Stimulated activated CD8-positive, alpha-beta memory T cell treated with anti-CD3 and anti-CD28 coated beads, Interleukin-2, amount 100 ng/mL, for 48 hours (primary cell): ENCODE data around the gene HIPK2.
A peak's percentile ranks its signal among the peaks of the same experiment; 100 is the strongest.

Experiments used
- DNase-seq, 2 donors: peaks; one replicate each; pipeline ENCODE4 v3.0.0-alpha.2; 2020; ENCODE audit warnings: low read depth in 2 of 2

HIPK2 gene

DNA sequence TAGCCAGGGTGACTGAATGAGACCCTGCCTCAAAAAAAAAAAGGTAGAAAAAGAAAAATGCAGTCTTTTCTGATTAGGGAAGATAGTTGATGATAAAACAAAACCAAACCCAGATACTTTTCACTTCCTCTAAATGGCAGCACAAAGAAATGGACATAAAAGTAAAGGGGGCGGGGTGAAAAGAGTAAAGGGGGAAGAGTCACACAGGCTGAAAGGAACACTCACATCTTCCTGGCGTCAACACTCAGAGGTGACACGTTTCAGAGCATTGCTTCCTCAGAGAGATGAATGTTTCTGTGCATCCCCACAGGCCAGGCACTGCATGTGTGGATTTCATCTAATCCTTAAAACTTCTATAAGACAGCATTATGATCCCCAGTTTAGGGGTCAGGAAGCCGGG, 81.2 kb downstream of the HIPK2 start:
- DNase-seq = no peak

DNA sequence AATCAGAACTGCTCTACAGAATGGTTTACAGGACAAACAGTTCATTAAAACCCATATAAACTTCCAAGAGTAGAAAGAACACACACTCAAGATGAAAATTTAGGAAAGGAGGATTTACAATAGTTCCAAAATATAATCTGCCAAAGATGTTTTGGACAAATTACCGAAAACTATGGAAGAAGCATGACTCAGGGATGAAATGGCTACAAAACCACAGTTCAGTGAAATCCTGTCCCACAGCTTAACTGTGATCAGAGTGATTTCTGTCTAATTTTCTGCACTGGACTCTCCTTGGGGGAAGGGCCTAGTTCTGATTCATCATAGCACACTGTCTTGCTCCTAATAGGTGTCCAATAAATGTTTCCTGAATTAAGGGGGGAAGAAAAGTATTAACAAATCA, 82.2 kb downstream of the HIPK2 start:
- no peak for DNase-seq

DNA sequence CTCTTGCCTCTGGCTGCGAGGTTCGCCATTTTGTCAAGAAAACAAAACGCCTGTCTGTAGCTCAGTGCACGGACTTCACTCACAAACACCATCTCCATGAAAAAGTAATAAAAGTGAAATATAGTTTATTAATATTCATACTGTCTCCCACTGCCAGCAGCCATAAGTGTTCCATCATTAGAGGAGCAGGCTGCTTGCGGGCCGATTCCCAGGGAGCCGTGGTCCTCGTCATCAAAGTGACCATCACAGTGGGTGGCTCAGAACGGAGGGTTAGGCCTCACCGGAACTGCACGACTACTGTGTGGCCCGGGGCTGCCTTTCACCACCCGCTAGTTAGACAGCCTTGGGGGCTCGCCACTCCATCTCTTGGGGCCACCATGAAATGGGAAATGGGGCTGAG, 82.7 kb downstream of the HIPK2 start:
- DNase-seq = no peak

DNA sequence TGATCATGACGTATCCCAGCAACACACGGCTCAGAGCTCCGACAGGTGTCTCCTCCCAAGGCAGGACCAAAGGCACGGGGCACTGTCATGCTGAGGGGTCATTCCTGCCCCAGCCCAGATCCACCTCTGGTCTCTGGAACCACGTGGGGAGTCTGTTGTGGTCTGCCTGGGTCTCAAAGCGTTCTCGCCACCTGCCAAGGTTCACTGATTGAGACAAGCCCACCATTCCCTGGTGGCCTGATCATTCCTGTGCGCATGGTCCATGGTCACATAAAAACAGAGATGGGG, 83.5 kb downstream of the HIPK2 start:
- no peak for DNase-seq

DNA sequence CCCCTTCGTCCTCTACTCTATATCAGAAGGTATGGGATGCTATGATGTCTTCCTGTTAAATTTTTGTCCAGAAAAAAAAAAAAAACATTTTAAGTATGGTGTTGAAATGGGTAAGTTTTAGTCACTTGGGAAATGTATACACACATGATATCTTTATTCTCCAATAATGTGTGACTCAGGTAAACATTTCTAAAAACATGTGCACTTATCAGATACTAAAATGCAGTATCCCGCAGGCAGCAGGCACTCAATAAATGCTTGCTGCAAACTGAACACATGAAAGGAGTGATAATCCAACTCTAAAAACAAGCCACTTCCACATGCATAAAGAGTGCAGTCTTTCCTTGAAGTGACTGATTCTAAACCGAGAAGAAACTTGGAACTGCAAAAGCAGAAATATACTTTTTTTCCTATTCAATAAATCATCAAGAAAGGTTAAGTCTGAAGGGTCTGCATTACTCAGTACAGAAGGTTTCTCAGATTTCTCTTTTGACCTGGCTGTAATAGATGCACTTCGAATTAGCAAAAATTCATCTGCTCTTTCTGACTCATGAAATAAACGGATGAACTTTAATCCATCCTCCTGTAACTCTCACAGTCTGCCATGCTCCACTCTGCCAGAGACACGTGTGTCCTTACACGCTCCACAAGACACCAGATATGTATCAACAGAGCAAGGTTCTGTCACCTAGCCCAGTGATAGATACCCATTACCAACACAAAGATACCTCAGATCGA, 84.0 kb downstream of the HIPK2 start:
- DNase-seq = no peak

DNA sequence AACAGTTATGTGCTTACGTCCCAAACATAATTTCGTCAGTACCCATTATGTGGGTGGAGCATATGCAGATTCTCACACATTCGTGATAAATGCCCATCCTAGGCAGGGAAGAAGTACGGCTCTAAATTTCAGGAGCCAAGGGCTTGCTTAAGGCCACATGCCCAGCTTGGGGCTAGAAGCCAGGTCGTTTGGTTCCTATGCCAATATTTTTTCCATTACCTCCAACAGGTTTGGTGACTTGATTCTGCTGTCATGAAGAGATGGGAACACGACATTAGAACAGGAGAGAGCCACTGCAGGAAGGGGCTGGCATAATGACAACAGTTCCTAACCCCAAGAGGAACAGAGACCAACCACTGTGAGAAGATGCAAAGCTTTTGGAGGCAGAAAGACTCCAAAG, 85.1 kb downstream of the HIPK2 start:
- no peak for DNase-seq

DNA sequence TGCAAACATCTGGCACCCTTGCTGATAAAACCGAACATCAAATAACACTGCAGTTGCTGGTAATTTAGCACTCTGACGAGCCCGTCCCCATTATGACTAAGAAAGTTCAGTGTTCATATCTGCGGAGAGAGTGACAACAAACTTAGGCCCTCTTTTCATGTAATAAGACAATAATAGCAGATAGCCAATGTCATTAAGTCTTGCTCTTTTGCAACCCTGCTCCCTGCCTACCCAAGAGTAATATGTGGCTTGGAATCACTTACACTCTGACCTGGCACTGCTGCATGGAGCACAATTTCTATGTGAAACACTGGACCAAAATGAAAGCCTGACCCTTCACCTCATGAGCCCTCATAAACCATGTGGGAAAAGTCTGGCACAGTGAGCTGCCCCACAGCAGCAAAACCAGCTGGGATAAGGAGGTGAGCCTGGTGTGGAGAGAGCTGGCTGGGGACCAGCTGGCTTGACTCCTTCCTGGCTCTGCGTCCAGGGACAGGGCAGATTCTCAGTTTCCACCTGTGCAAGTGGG, 86.5 kb downstream of the HIPK2 start:
- DNase-seq = no peak

DNA sequence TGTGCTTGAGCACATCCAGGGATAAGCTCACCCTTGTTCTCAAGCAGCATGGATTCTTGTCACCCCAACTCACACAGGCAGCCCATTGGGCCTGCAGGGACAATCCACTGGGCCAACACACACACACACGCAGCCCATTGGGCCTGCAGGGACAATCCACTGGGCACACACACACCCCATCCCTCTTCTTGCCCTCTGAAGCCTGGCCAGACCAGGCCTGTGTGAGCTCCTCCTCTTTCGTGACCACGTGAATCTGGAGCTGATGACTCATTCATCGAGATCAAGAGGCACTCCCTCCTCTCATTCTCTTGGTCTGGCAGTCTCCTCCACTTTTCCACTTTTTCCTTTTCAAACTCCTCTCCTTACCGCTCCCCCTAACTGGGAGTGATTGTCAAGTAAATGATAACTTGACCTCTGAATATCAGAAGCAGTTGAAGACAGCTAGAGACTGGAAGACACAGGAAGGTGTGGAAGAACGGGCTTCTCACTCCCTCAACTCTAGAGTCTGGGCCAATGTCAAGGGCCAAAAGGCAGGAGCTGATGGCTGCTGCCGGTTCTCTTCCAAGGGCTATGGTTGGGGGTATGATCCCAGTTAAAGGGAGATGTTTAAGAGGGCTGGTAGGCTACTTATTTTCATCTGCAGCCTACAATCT, 89.7 kb downstream of the HIPK2 start:
- no peak for DNase-seq

DNA sequence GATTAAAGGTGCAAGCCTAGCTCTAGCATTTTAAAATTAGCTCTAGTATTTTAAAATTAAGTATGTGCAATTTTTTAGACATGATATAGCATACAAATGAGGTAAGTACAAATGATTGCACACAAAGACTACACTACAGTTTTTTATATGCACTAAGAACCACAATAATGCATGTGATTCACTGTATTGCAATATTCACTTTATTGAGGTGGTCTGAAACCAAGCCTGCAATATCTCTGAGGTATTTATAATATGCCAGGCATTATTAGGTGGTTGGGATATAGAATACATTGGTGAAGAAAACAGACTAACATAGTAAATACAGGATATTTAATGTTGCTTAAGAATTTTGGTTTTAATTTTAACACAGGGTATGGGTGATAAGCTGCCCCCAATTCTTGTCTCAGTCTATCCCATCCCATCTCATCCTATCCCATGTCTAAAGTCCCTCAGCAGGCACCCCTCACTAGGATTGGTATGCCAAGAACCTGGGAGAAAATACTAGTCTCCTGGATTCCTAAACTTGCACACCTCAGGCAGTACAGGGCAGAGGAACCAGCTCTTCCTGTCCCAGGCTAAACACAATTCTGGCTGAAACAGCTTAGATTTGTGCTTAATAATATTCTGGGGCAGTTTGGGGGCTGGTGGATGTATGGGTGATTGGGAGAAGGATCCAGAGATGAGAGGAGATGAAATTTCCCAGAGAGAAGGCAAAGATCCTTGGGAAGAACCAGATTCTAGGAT, 90.4 kb downstream of the HIPK2 start:
- DNase-seq = no peak

DNA sequence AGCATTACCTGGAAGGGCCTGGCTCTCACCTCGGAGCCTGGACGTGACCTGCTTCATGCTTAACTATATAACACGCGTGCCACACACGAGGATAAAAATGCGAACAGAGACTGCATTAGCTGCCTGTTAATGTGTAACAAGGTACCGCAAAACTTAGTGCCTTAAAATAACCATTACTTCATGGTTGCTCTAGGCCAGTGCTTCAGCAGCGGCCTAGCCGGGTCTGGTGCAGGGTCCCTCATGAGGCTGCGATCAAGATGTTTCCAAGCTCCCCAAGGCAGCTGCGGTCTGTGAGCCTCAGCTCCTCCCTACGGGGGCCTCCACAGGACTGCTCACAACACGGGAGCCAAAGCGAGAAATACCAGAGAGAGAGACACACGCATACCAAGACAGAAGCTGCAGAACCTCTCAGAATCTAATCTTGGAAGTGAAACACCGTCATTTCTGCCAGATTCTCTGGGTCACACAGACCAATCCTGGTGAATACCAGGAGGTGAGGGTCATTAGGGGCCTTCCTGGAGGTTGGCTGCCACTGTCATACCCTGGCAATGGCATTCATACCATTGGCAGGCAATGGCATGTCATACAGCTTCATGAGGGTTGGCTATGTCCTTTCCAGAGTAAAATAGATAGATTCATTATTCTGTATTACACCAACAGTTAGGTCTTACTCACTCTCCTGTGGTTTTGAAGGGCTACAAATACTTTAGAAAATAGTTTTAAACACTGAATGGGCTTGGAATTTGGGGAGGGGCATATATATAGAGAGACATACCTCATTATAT, 94.5 kb downstream of the HIPK2 start:
- no peak for DNase-seq

DNA sequence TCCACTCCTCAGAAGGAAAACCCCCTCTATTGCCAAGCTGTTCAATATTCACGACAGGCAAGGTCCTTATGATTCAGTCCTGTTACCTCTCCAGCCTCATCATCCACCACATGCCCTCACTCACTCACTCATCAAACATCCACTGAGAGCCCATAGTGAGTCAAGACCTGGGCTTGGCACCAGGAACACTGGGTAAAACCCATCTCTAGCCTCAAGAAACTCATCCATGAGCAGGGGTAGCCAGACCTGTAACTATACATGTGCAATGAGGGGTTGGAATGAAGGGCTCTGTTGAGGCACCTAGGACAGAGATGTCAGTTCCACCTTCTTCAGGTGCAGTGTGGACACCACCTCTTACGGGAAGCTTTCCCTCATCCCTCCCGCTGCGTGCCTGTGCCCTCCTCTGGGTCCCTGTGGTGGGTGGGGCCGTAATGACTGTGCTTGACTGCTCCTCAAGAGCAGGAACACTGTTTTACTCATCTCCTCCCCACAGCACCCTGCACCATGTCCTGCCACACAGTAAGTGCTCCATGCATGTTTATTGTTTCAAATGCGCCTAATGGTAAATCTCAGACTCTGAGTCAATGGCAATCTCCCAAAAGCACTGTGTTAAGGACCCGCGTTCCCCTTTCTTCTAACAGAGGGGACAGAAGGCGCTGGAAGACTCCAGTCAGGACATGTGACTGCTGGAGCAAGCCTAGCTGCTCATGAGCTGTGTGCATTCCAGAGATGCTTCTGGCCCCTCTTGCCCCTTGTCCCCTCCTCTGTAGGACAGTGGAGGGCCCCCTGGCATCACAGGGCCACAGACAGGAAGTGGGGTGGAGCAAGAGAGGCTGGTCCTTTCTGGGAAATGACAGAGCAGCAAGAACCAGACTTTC, 95.4 kb downstream of the HIPK2 start:
- peak in 1 of 2 donors; percentile 51 for DNase-seq

DNA sequence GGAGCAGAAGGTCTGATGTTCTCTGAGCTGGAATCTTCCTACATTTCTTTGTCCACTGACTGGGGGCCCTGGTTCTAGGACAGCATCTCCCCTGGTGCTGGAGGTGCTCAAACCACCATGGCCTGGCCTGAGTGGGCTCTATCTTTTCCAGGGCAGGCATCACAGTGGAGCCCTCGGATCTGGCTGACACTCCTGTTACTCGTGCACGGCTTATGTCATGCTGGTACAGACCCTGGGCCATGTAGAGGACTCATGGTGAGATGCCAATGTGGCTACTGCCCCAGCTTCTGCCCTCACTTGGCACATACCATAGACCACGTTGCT, 96.0 kb downstream of the HIPK2 start:
- no peak for DNase-seq

DNA sequence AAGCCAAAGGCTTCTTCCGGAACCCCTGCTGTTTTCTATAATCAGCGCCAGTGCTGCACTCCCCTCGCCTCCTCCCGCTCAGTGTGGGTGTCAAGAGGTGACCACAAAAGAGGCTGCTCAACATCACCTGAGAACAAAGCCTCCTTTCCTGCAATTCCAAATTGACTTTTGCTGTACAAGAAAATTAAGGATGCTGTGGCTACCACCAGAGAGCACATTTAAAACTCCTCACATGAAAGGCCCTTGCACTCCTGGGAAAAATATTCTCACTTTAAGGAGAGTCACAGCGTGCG, 96.4 kb downstream of the HIPK2 start:
- no peak for DNase-seq

DNA sequence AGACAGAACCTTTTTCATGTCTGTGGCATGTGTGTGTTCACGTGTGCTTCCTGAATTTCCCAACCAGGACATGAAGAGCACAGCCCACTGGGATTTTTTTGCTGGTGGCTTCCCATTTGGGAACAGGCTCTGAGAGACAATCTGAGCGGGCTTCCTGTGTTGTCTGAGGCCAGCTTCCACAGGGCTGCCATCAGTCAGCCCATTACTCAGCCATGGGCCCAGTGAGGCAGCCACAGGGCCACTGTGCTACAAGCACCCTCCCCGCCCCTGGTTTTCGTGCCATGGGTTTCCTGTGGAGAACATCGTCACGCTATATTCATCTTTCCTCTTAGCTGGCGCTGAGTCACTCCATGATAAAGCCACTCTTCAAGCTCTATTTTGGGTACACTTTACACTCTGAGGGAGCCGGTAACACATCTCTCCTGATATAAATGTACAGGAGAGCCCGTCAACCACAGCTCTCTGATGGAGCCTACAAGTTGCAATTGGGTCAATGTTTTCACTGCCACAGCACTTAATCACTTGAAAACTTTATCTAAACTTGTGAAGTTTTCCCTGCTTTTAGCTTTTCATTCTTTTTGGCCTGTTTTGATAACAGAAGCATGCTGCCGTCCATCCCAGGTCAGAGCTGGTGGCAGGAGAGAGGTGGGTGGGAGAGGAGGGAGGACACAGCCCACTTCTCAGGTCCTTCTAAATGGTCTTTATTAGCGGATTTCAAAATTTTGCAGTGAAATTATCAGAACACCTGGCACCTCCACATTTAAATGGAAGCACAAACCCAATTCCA, 96.9 kb downstream of the HIPK2 start:
- DNase-seq = peak; percentile 73 to 77

DNA sequence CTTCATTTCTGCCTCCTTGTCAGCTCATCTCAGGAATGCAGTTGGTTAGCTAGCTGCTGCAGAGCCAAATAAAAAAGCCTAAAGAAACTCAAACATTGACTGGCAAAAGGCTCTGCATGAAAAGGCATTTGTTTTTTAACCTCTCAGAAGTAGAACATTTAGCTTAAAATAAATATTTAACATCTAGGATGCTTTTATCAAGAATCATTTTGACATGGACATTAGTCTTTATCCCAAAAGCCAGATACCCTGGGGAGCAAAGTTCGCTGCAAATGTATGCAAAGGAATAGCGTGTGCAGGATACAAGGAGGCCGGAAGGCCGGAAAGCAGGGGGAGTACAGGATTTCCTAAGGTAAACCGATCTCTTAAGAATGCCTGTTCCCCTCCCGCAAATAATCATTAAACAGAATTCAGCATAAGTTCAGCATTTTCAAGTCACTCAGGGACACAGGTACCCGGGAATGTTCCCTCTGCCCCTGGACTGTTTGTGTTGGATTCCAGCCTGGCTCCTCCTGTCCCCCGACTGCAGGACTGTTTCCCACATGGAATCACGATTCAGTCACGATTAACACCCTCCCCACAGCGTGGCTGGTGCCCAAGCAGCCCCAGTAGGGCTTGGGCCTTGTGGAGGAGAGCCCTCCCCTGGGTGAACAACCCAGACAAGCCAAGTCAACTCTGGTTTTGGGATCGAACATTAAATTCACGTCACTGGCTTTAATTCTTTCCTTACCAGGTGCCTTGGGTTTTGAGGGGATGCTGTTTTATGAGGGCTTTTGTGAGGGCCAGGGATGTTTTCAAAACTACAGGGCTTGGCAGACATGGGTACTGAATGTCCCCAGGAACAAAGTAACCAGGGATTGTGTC, 97.8 kb downstream of the HIPK2 start:
- DNase-seq = no peak

DNA sequence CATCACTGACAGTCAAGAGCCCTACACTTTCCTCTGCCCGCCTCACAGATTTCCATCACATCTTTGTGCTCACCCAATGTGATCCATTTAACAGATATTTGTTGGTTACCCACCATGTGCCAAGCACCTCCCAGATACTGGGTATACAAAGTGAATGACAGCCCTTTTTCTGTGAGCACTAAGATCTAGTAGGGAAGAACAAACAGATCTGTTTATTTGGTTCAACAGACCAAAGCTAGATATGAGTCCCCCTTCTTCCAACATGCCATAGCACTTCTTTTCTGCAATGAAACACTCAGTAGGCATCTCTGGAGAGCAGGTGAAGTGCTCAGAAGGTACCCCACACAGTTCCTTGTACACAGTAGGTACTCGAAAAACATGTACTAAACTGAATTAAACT, 101.4 kb downstream of the HIPK2 start:
- DNase-seq = no peak

DNA sequence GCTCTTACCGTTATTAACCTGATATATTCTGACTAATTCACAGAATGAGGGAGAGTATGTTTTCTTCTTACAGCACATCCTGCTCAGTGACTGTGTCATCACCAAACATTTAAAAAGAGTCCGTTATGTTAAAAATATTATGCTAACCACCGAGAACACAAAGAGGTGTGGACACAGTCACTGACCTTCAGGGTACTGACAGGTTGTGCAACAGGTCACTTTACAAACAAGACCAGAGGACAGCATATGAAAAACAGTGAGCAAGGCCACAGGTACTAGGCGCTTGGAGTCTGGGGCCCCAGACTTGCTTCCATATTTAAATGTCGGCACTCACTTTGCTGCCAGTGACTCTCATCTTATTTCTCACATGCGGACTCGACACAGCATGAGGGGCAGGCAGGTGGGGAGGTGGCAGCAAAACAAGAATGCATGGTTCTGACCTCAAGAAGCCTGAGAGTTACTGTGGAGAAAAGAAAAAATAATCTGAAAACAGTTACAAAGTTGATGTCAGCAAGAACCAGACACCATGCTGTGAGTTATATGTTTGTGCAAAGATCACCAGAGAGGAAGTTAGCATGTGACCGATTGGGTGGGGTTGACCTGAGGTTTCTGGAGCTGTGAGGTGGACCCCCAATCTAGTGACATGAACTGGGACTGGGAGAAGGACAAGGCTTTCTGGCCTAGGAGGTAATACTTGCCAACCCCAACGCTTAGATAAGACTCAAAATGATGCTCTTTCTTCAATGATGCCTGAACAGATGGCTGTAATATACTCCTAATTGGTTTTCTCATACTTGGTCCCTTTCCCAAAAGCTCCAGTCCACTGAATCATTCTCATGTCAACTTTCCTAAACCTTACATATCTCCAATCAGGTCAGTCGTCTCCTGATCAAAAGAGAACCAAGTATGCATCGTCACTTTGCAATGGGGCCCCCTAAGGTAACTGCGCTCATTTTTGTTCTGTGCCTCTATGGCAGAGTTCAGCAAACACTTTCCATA, 102.4 kb downstream of the HIPK2 start:
- DNase-seq = no peak

DNA sequence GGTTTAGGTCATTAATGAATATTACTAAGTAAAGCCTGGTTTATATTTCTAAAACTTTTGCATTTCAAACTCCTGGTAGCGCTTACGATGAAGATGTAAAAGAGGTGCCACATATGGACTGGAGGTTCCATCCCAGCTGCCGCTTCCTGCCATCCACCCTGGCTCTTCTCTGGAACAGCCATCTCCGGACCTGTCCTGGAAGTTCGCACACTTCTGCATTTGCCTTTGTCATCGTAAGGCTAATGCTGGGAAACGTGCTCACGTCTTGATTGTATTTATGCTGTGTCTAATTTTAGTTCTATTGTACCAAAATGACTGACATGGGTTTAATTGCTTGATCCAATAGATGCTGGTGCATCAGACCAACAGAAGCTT, 103.1 kb downstream of the HIPK2 start:
- no peak for DNase-seq

DNA sequence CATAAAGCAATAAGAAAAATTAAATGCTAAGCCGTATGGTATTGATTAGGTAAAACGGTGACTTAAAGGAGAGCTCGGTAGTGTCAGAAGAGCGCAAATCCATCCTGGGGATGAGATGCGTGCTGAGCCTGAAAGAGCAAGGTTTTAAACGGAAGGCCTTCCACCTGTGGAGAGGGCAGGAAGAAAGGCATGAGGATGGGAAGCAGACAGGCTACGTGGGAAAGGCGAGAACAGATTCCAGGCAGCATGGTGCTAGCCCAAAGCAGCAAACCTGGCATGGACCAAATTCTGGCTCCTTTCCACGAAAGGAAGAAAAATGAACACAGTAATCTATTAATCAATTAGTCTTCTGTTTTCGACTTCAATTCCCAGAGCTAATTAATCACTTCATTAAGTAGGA, 103.5 kb downstream of the HIPK2 start:
- no peak for DNase-seq
